H9 (cell line): Measurements from ENCODE around the gene MAML3. TPM values are rescaled to one million over a fixed set of nuclear protein-coding genes. Genes with fewer than 3 reads are reported as not detected.

Source experiments
- DNase-seq: peaks from one replicate; pipeline ENCODE4 v3.0.0-alpha.2; 2017
- H2AFZ ChIP-seq: one replicate; pipeline ENCODE4 v1.6.1; 2013; ENCODE audit warnings: mild to moderate bottlenecking, low read length, control low read depth, moderate library complexity
- H2AK5ac ChIP-seq: 2 replicates; pipeline ENCODE4 v1.6.1; 2013; ENCODE audit warnings: low read length, control low read depth, mixed read lengths; ENCODE audit not compliant: insufficient read length
- H2BK120ac ChIP-seq: one replicate; pipeline ENCODE4 v1.6.1; 2013; ENCODE audit warnings: low read depth, mild to moderate bottlenecking, low read length, control low read depth, inconsistent platforms; ENCODE audit not compliant: poor library complexity, severe bottlenecking
- H2BK12ac ChIP-seq: 2 replicates; pipeline ENCODE4 v1.6.1; 2013; ENCODE audit warnings: low read length, control low read depth, mixed read lengths, low read depth; ENCODE audit not compliant: insufficient read length
- H2BK15ac ChIP-seq: 2 replicates; pipeline ENCODE4 v1.6.1; 2013; ENCODE audit warnings: low read depth, low read length, control low read depth
- H2BK20ac ChIP-seq: one replicate; pipeline ENCODE4 v1.6.1; 2013; ENCODE audit warnings: low read depth, mild to moderate bottlenecking, low read length, control low read depth, inconsistent platforms; ENCODE audit not compliant: poor library complexity, severe bottlenecking
- H2BK5ac ChIP-seq: 2 replicates; pipeline ENCODE4 v1.6.1; 2013; ENCODE audit warnings: low read length, control low read depth, mixed read lengths; ENCODE audit not compliant: insufficient read length
- H3K14ac ChIP-seq: 2 replicates; pipeline ENCODE4 v1.6.1; 2013; ENCODE audit warnings: low read length, control low read depth; ENCODE audit not compliant: insufficient read depth
- H3K18ac ChIP-seq: 2 replicates; pipeline ENCODE4 v1.6.1; 2013; ENCODE audit warnings: low read depth, mild to moderate bottlenecking, mixed read lengths, low read length, control low read depth; ENCODE audit not compliant: insufficient read length
- H3K23ac ChIP-seq: 2 replicates; pipeline ENCODE4 v1.6.1; 2013; ENCODE audit warnings: low read length, control low read depth, mixed read lengths, low read depth; ENCODE audit not compliant: insufficient read length
- H3K23me2 ChIP-seq: 2 replicates; pipeline ENCODE4 v1.6.1; 2013; ENCODE audit warnings: low read depth, mild to moderate bottlenecking, mixed read lengths, low read length, control low read depth; ENCODE audit not compliant: insufficient read length, poor library complexity, severe bottlenecking
- H3K27ac ChIP-seq: 2 replicates; pipeline ENCODE4 v1.5.1; 2013; ENCODE audit warnings: low read length, control low read depth, mixed read lengths, low read depth; ENCODE audit not compliant: insufficient read length
- H3K27me3 ChIP-seq: 2 replicates; pipeline ENCODE4 v1.6.1; 2013; ENCODE audit warnings: low read length, control low read depth, inconsistent platforms; ENCODE audit not compliant: insufficient read depth
- H3K4ac ChIP-seq: 2 replicates; pipeline ENCODE4 v1.6.1; 2013; ENCODE audit warnings: low read depth, mild to moderate bottlenecking, control low read depth, inconsistent platforms, low read length, moderate library complexity
- H3K4me1 ChIP-seq: 2 replicates; pipeline ENCODE4 v1.6.1; 2013; ENCODE audit warnings: low read length, control low read depth, inconsistent platforms; ENCODE audit not compliant: insufficient read depth
- H3K4me2 ChIP-seq: 2 replicates; pipeline ENCODE4 v1.6.1; 2013; ENCODE audit warnings: low read length, control low read depth, mixed read lengths; ENCODE audit not compliant: insufficient read length, insufficient read depth
- H3K56ac ChIP-seq: 2 replicates; pipeline ENCODE4 v1.6.1; 2013; ENCODE audit warnings: low read depth, mild to moderate bottlenecking, mixed read lengths, low read length, control low read depth; ENCODE audit not compliant: insufficient read length
- H3K79me1 ChIP-seq: 2 replicates; pipeline ENCODE4 v1.6.1; 2013; ENCODE audit warnings: low read depth, mild to moderate bottlenecking, moderate library complexity, low read length, control low read depth, inconsistent platforms; ENCODE audit not compliant: insufficient read depth, poor library complexity, severe bottlenecking
- H3K79me2 ChIP-seq: 2 replicates; pipeline ENCODE4 v1.6.1; 2013; ENCODE audit warnings: low read length, control low read depth, inconsistent platforms; ENCODE audit not compliant: insufficient read depth
- H3K9ac ChIP-seq: 2 replicates; pipeline ENCODE4 v1.6.1; 2013; ENCODE audit warnings: low read length, control low read depth, mixed read lengths; ENCODE audit not compliant: insufficient read length; ENCODE audit errors: extremely low read depth
- H3K9me3 ChIP-seq: one replicate; pipeline ENCODE4 v1.6.1; 2013; ENCODE audit warnings: low read depth, low read length, inconsistent platforms; ENCODE audit not compliant: control insufficient read depth
- H3T11ph ChIP-seq: one replicate; pipeline ENCODE4 v1.6.1; 2013; ENCODE audit warnings: mild to moderate bottlenecking, low read length, control low read depth, inconsistent platforms
- H4K20me1 ChIP-seq: one replicate; pipeline ENCODE4 v1.6.1; 2013; ENCODE audit not compliant: control insufficient read depth, insufficient read length, insufficient read depth
- H4K5ac ChIP-seq: 2 replicates; pipeline ENCODE4 v1.6.1; 2013; ENCODE audit warnings: low read depth, mild to moderate bottlenecking, mixed read lengths, low read length, control low read depth; ENCODE audit not compliant: insufficient read length
- H4K8ac ChIP-seq: replicated peaks from 2 replicates; pipeline ENCODE4 v1.6.1; 2013; ENCODE audit warnings: low read length, control low read depth, mixed read lengths, low read depth; ENCODE audit not compliant: insufficient read length
- H4K91ac ChIP-seq: 2 replicates; pipeline ENCODE4 v1.6.1; 2013; ENCODE audit warnings: low read depth, mild to moderate bottlenecking, moderate library complexity, mixed read lengths, low read length, control low read depth; ENCODE audit not compliant: insufficient read length
- H3K27ac Mint-ChIP-seq, 3 experiments: 2 replicates in 2 of 3; 3 replicates in 1 of 3; pipeline ENCODE4 v1.8.0; 2020 to 2021; ENCODE audit warnings: mixed read lengths in 3 of 3, mild to moderate bottlenecking in 1 of 3, moderate library complexity in 1 of 3
- H3K27me3 Mint-ChIP-seq: 2 replicates; pipeline ENCODE4 v1.8.0; 2021; ENCODE audit warnings: low read depth, mild to moderate bottlenecking, moderate library complexity, mixed read lengths
- H3K36me3 Mint-ChIP-seq, 3 experiments: 2 replicates in 2 of 3; 3 replicates in 1 of 3; pipeline ENCODE4 v1.8.0; 2020 to 2021; ENCODE audit warnings: low read depth in 3 of 3, mixed read lengths in 3 of 3; ENCODE audit not compliant: insufficient read depth in 1 of 3
- H3K4me1 Mint-ChIP-seq, 2 experiments: 2 replicates each; pipeline ENCODE4 v1.8.0; 2020; ENCODE audit warnings: mixed read lengths in 2 of 2
- H3K4me3 Mint-ChIP-seq, 2 experiments: 2 replicates in 1 of 2; 3 replicates in 1 of 2; pipeline ENCODE4 v1.8.0; 2020 to 2021; ENCODE audit warnings: mild to moderate bottlenecking in 2 of 2, mixed read lengths in 2 of 2, moderate library complexity in 1 of 2
- H3K9me3 Mint-ChIP-seq, 2 experiments: 2 replicates in 1 of 2; 3 replicates in 1 of 2; pipeline ENCODE4 v1.8.0; 2020; ENCODE audit warnings: mild to moderate bottlenecking in 2 of 2, mixed read lengths in 2 of 2, moderate library complexity in 1 of 2
- WGBS: extraction: QIAGEN DNeasy Blood & Tissue Kit; methylation state at CpG from one replicate; pipeline ENCODE4 v1.1.7; 2013; ENCODE audit warnings: missing lambda C conversion rate, low lambda C conversion rate, mixed read lengths; ENCODE audit not compliant: insufficient read length; ENCODE audit errors: extremely low coverage; 5-methylcytosine and 5-hydroxymethylcytosine counted together
- total RNA-seq: library from RNA; stranded (reverse); gene quantifications from 2 replicates; pipeline ENCODE4 v1.2.1, GENCODE V29; 2021
- TF ChIP-seq, protein P1 (sequence below): fragments of 200-600 bp; sonication (generic); conservative IDR thresholded peaks from 3 replicates; pipeline ENCODE4 v1.8.0; 2021; ENCODE audit warnings: antibody characterized with exemption, mild to moderate bottlenecking

MAML3 gene
- total RNA-seq, 1 experiment from 2014 or later = 3.9 TPM

DNA sequence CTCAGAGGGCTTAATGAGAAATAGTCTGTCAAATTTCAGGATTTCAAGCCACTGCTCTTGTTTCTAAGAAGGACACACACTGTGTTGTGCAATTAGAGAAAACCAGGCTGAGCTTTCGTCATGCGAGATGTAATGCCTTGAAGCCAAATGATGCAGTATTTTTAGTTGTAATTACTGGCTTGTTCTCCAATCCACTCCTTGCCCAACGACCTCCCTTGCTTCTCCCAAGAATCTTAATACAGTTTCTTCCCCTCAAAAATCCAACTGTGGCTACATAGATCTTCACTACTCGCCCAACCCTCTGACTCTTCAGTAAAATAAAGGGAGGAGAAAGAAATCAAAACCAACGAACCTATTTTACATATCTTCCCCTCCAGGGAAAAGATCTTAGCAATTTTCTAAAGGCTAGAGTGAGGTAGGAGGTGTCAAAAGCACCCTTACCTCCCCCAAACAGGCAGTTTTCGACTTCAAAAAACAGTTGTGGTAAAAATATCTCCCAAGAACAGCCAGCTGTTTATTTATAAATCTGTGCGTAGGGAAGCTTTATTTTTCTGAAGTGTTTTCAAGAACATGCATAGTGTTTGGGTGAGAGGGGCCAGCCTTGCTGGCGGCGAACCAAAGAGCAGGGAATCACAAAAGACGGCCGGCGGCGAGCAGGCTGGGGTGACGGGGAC is 419.6 kb downstream of the MAML3 start:
- Histone ChIP-seq H3K18ac (no peak overlapping the region), H3K23me2 (peaks cover 4% of the 10 kb centered on the region), H4K91ac (no peak overlapping the region), H3K23ac (no peak overlapping the region), H3K9me3 (no peaks in the 10 kb centered on the region), H4K5ac (no peak overlapping the region), H3K79me2 (no peaks in the 10 kb centered on the region), H3K4me1 (peaks cover 6% of the 10 kb centered on the region; the same call in 1 of the 2 replicates), H3T11ph (no peak overlapping the region), H2AK5ac (no peak overlapping the region), H3K27me3 (peaks cover 7% of the 10 kb centered on the region; the same call in 1 of the 2 replicates), H2BK15ac (no peak overlapping the region), H2BK5ac (no peak overlapping the region), H2BK20ac (no peak overlapping the region), H4K8ac (no peak overlapping the region), H2BK120ac (no peak overlapping the region), H3K4me2 (peak overlapping the region; percentile 56), H3K9ac (no peak overlapping the region), H2AFZ (no peak overlapping the region), H3K14ac (no peak overlapping the region), H2BK12ac (no peak overlapping the region), H3K4ac (no peak overlapping the region), H4K20me1 (no peaks in the 10 kb centered on the region), H3K27ac (no peak overlapping the region), H3K79me1 (no peaks in the 10 kb centered on the region), H3K56ac (no peak overlapping the region)
- Mint-ChIP-seq H3K4me1 (peaks cover 17 to 26% of the 10 kb centered on the region in 2 experiments), H3K27me3 (peaks cover 48% of the 10 kb centered on the region), H3K27ac (no peak overlapping the region), H3K36me3 (no peaks in the 10 kb centered on the region; a peak in 1 of 7 replicates), H3K9me3 (no peaks in the 10 kb centered on the region; a peak in 1 of 5 replicates), H3K4me3 (peak overlapping the region; percentile 67 to 83)
- no CpG with 5 or more reads among the region's 14 CpGs for WGBS
- TF ChIP-seq, protein P1, sequence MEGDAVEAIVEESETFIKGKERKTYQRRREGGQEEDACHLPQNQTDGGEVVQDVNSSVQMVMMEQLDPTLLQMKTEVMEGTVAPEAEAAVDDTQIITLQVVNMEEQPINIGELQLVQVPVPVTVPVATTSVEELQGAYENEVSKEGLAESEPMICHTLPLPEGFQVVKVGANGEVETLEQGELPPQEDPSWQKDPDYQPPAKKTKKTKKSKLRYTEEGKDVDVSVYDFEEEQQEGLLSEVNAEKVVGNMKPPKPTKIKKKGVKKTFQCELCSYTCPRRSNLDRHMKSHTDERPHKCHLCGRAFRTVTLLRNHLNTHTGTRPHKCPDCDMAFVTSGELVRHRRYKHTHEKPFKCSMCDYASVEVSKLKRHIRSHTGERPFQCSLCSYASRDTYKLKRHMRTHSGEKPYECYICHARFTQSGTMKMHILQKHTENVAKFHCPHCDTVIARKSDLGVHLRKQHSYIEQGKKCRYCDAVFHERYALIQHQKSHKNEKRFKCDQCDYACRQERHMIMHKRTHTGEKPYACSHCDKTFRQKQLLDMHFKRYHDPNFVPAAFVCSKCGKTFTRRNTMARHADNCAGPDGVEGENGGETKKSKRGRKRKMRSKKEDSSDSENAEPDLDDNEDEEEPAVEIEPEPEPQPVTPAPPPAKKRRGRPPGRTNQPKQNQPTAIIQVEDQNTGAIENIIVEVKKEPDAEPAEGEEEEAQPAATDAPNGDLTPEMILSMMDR = no peak
- no peak for DNase-seq
